BLaER1 treated with 17β-estradiol and CSF1 and Interleukin-3, amounts not matched to agents 10 nM and 100 nM (cell line): Measurements from ENCODE around the gene AKAP1.
A peak's percentile ranks its signal among the peaks of the same experiment; 100 is the strongest.

ENCODE experiments used
- H3K27ac ChIP-seq, 11 experiments: shearing (Covaris generic); formaldehyde crosslinking; 2 replicates each; pipeline ENCODE4 v1.8.1; 2022
- H3K27me3 ChIP-seq, 11 experiments: shearing (Covaris generic); formaldehyde crosslinking; 2 replicates each; pipeline ENCODE4 v1.8.1; 2022
- H3K36me3 ChIP-seq, 11 experiments: shearing (Covaris generic); formaldehyde crosslinking; 2 replicates each; pipeline ENCODE4 v1.8.1; 2022
- H3K4me1 ChIP-seq, 10 experiments: shearing (Covaris generic); formaldehyde crosslinking; 2 replicates each; pipeline ENCODE4 v1.8.1; 2022
- H3K4me2 ChIP-seq, 11 experiments: shearing (Covaris generic); formaldehyde crosslinking; 2 replicates each; pipeline ENCODE4 v1.8.1; 2022
- H3K4me3 ChIP-seq, 10 experiments: shearing (Covaris generic); formaldehyde crosslinking; 2 replicates each; pipeline ENCODE4 v1.8.1; 2022
- H3K9ac ChIP-seq, 11 experiments: shearing (Covaris generic); formaldehyde crosslinking; 2 replicates each; pipeline ENCODE4 v1.8.1; 2022
- H3K9me3 ChIP-seq, 11 experiments: shearing (Covaris generic); formaldehyde crosslinking; replicated peaks in 1 of 11; 2 replicates each; pipeline ENCODE4 v1.8.1; 2022
- H4K20me1 ChIP-seq, 11 experiments: shearing (Covaris generic); formaldehyde crosslinking; 2 replicates each; pipeline ENCODE4 v1.8.1; 2022
- Cebpa-rat ChIP-seq, 11 experiments: shearing (Covaris generic); IDR thresholded peaks; 2 replicates each; pipeline ENCODE4 v1.8.1; 2022

The AKAP1 gene

DNA sequence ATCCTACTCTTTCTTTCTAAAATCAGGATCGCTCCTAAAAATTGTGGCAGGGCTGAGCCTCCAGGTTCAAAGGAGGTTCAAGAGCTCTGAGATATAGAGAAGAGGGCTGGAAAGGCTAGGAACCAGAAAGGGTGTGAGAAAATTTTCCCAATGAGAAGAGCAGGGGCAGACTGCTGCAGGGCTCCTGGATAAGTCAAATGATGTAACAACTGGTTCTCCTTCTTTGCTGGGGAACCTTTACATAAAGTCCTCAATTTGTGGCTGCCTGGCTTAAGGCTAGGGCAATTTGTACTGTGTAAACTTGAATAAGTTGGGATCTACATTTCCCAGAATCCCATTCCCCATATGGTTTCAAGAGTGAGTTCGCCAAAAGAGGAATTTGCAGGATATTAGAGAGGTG is 16.3 kb upstream of the AKAP1 start:
- H3K27me3 ChIP-seq: no peaks in the 10 kb centered on the region
- no peak overlapping the region for H3K4me2 ChIP-seq
- no peak overlapping the region for H3K9ac ChIP-seq
- H3K36me3 ChIP-seq: no peaks in the 10 kb centered on the region
- H4K20me1 ChIP-seq: no peaks in the 10 kb centered on the region
- no peaks in the 10 kb centered on the region; a peak in 1 of 22 replicates for H3K9me3 ChIP-seq
- no peaks in the 10 kb centered on the region for H3K4me1 ChIP-seq
- no peak overlapping the region for H3K27ac ChIP-seq
- TF ChIP-seq Cebpa-rat (IDR thresholded peaks at IDR 0.05): no peak
- no peak overlapping the region for H3K4me3 ChIP-seq

GRCh38 chr17:57071991-57072944 is 12.8 kb upstream of the AKAP1 start:
- no peaks in the 10 kb centered on the region for H3K9me3 ChIP-seq
- no peak overlapping the region for H3K4me2 ChIP-seq
- H3K4me1 ChIP-seq: peaks cover 0 to 4% (median 0%) of the 10 kb centered on the region in 10 experiments; a peak in 1 of 20 replicates
- H3K36me3 ChIP-seq: no peaks in the 10 kb centered on the region
- no peak for TF ChIP-seq Cebpa-rat (IDR thresholded peaks at IDR 0.05)
- no peak overlapping the region for H3K9ac ChIP-seq
- no peak overlapping the region for H3K4me3 ChIP-seq
- no peak overlapping the region for H3K27ac ChIP-seq
- no peaks in the 10 kb centered on the region for H4K20me1 ChIP-seq
- H3K27me3 ChIP-seq: no peaks in the 10 kb centered on the region

- no peak overlapping the region for H3K27ac ChIP-seq
- H3K4me2 ChIP-seq: no peak overlapping the region
- TF ChIP-seq Cebpa-rat (IDR thresholded peaks at IDR 0.05): 0 out of 22 replicates have a peak, but pooled peaks of 1 of the 11 experiments have one; percentile 39
- H3K36me3 ChIP-seq: no peaks in the 10 kb centered on the region
- H4K20me1 ChIP-seq: no peaks in the 10 kb centered on the region
- no peaks in the 10 kb centered on the region for H3K27me3 ChIP-seq
- H3K9ac ChIP-seq: no peak overlapping the region
- H3K9me3 ChIP-seq: no peaks in the 10 kb centered on the region
- H3K4me3 ChIP-seq: no peak overlapping the region
- H3K4me1 ChIP-seq: peaks cover 0 to 4% (median 0%) of the 10 kb centered on the region in 10 experiments; a peak in 1 of 20 replicates
Measured at GRCh38 chr17:57073626-57074025, 11.4 kb upstream of the AKAP1 start.

GRCh38 chr17:57075193-57075592 is 9.9 kb upstream of the AKAP1 start:
- no peak overlapping the region for H3K4me2 ChIP-seq
- TF ChIP-seq Cebpa-rat (IDR thresholded peaks at IDR 0.05): no peak
- no peaks in the 10 kb centered on the region for H3K27me3 ChIP-seq
- H3K27ac ChIP-seq: no peak overlapping the region
- H3K9ac ChIP-seq: no peak overlapping the region
- H3K36me3 ChIP-seq: no peaks in the 10 kb centered on the region
- no peak overlapping the region for H3K4me3 ChIP-seq
- peaks cover 0 to 4% (median 0%) of the 10 kb centered on the region in 10 experiments; a peak in 1 of 20 replicates for H3K4me1 ChIP-seq
- no peaks in the 10 kb centered on the region for H3K9me3 ChIP-seq
- no peaks in the 10 kb centered on the region for H4K20me1 ChIP-seq

DNA sequence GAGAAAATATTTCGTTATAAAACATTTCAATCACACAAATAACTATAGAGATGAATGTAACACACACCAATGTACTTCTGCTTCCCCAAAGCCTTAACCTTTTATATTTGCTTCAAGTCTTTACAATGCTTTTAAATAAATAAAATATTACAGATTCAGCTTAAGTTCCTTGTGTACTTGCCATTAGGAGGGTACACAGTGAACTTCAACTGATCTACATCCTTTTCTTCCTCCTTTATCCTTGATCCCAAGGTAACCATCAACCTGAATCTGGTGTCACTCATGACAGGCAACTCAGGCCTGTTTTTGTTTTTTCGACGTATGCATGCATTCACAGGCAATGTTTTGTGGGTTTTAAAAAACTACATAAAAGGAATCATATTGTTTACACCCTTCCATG is 9.3 kb upstream of the AKAP1 start:
- Histone ChIP-seq H3K4me1 (peaks cover 0 to 4% (median 0%) of the 10 kb centered on the region in 10 experiments; a peak in 1 of 20 replicates), H3K27ac (no peak overlapping the region), H4K20me1 (no peaks in the 10 kb centered on the region), H3K4me2 (no peak overlapping the region), H3K4me3 (no peak overlapping the region), H3K27me3 (no peaks in the 10 kb centered on the region), H3K9me3 (no peaks in the 10 kb centered on the region), H3K36me3 (no peaks in the 10 kb centered on the region), H3K9ac (no peak overlapping the region)
- no peak for TF ChIP-seq Cebpa-rat (IDR thresholded peaks at IDR 0.05)

DNA sequence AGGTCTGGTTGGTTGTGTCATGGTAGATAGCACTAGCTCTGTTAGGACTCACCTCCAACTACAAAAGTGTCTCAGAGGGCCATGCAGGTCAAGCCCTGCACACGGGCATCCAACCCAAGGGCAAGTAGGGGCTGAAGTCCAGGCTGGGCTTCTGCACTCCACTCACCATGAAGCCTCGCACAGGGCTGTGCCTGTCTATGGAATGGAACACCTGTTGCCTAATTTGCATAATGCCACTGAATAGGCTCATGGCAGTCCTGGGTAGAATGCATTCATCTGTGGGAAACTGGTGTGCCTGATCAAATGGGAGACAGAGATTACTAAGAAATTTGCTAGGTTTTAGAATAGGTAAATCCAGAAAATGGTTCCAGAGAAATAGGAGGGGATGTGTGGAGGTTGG is 8.0 kb upstream of the AKAP1 start:
- TF ChIP-seq Cebpa-rat (IDR thresholded peaks at IDR 0.05): no peak
- Histone ChIP-seq H3K9ac (no peak overlapping the region), H4K20me1 (no peaks in the 10 kb centered on the region), H3K27me3 (no peaks in the 10 kb centered on the region), H3K4me3 (no peak overlapping the region), H3K4me1 (peaks cover 0 to 5% (median 2%) of the 10 kb centered on the region in 10 experiments; a peak in 11 of 20 replicates), H3K36me3 (no peaks in the 10 kb centered on the region), H3K27ac (no peak overlapping the region), H3K9me3 (no peaks in the 10 kb centered on the region), H3K4me2 (0 out of 22 replicates have a peak overlapping the region, but pooled peaks of 1 of the 11 experiments have one; percentile 7)

DNA sequence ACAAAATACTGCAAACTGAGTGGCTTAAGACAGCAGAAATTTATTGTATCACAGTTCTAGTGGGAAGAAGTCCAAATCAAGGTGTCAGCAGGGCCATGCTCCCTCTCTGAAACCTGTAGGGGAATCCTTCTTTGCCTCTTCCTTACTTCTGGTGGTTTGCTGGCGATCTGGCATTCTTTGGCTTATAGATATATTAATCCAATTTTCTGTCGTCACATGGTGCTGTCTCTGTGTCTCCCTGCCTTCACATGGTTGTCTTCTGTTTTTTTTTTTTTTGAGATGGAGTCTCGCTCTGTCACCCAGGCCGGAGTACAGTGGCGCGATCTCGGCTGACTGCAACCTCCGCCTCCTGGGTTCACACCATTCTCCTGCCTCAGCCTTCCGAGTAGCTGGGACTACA is 6.8 kb upstream of the AKAP1 start:
- H3K27ac ChIP-seq: no peak overlapping the region
- peaks cover 8 to 18% (median 13%) of the 10 kb centered on the region in 10 experiments; a peak in 15 of 20 replicates for H3K4me1 ChIP-seq
- H3K36me3 ChIP-seq: no peaks in the 10 kb centered on the region
- no peak overlapping the region for H3K9ac ChIP-seq
- no peaks in the 10 kb centered on the region for H4K20me1 ChIP-seq
- H3K9me3 ChIP-seq: no peaks in the 10 kb centered on the region
- H3K27me3 ChIP-seq: no peaks in the 10 kb centered on the region
- no peak overlapping the region for H3K4me3 ChIP-seq
- no peak for TF ChIP-seq Cebpa-rat (IDR thresholded peaks at IDR 0.05)
- no peak overlapping the region for H3K4me2 ChIP-seq

- H3K4me3 ChIP-seq: no peak overlapping the region
- H3K4me2 ChIP-seq: no peak overlapping the region
- peaks cover 0 to 4% (median 0%) of the 10 kb centered on the region in 11 experiments; a peak in 9 of 22 replicates for H4K20me1 ChIP-seq
- no peak overlapping the region for H3K27ac ChIP-seq
- H3K4me1 ChIP-seq: peaks cover 17 to 27% (median 23%) of the 10 kb centered on the region in 10 experiments; a peak in 19 of 20 replicates
- H3K36me3 ChIP-seq: no peaks in the 10 kb centered on the region
- H3K27me3 ChIP-seq: no peaks in the 10 kb centered on the region
- no peaks in the 10 kb centered on the region for H3K9me3 ChIP-seq
- H3K9ac ChIP-seq: no peak overlapping the region
- no peak for TF ChIP-seq Cebpa-rat (IDR thresholded peaks at IDR 0.05)
Measured at GRCh38 chr17:57080718-57081117, 4.3 kb upstream of the AKAP1 start.

- peaks cover 28 to 40% (median 34%) of the 10 kb centered on the region in 10 experiments for H3K4me1 ChIP-seq
- no peak for TF ChIP-seq Cebpa-rat (IDR thresholded peaks at IDR 0.05)
- peaks cover 0 to 22% (median 15%) of the 10 kb centered on the region in 11 experiments; a peak in 17 of 22 replicates for H4K20me1 ChIP-seq
- H3K27ac ChIP-seq: peak overlapping the region in 2 of 11 experiments; percentile 15 to 38; a peak in 2 of 22 replicates
- H3K4me2 ChIP-seq: peak overlapping the region in 9 of 11 experiments; percentile 8 to 83 (median 44); a peak in 15 of 22 replicates
- peaks cover 0 to 7% (median 0%) of the 10 kb centered on the region in 11 experiments; a peak in 1 of 22 replicates for H3K36me3 ChIP-seq
- H3K9me3 ChIP-seq: no peaks in the 10 kb centered on the region
- H3K4me3 ChIP-seq: no peak overlapping the region
- peak overlapping the region in 4 of 11 experiments; percentile 7 to 19 (median 10); a peak in 4 of 22 replicates for H3K9ac ChIP-seq
- no peaks in the 10 kb centered on the region for H3K27me3 ChIP-seq
Measured at GRCh38 chr17:57082441-57082840, 2.6 kb upstream of the AKAP1 start.
